Activated CD4-positive, alpha-beta T cell treated with anti-CD3 and anti-CD28 coated beads, Interleukin-2, amount 10 ng/mL, durations not matched to agents 7 days and 5 days (primary cell): Measurements from ENCODE around the gene CREB3L2. TPM values are rescaled to one million over a fixed set of nuclear protein-coding genes. Genes with fewer than 3 reads are reported as not detected.

Experiments used
- CTCF ChIA-PET: fragments of 350-600 bp; sonication (Branson Sonifier 250); formaldehyde crosslinking; loops from one replicate; lab custom pipeline; 2021; ENCODE audit warnings: antibody characterized with exemption; lab: Charles Lee
- POLR2A ChIA-PET: fragments of 350-600 bp; sonication (Branson Sonifier 250); formaldehyde crosslinking; loops from one replicate; lab custom pipeline; 2021; ENCODE audit warnings: antibody characterized with exemption; lab: Charles Lee
- DNase-seq: peaks from one replicate; pipeline ENCODE4 v3.0.0-alpha.2; 2020
- H3K27ac Mint-ChIP-seq: one replicate; pipeline ENCODE4 v1.8.0; 2021; ENCODE audit warnings: mild to moderate bottlenecking, moderate library complexity, mixed read lengths
- H3K27me3 Mint-ChIP-seq: one replicate; pipeline ENCODE4 v1.8.0; 2021; ENCODE audit warnings: mixed read lengths
- H3K36me3 Mint-ChIP-seq: one replicate; pipeline ENCODE4 v1.8.0; 2021; ENCODE audit warnings: low read depth, mixed read lengths
- H3K4me1 Mint-ChIP-seq: one replicate; pipeline ENCODE4 v1.8.0; 2021; ENCODE audit warnings: mixed read lengths
- H3K4me3 Mint-ChIP-seq: one replicate; pipeline ENCODE4 v1.8.0; 2021; ENCODE audit warnings: mild to moderate bottlenecking, moderate library complexity, mixed read lengths
- H3K9me3 Mint-ChIP-seq: one replicate; pipeline ENCODE4 v1.8.0; 2021; ENCODE audit warnings: mixed read lengths
- total RNA-seq, 2 experiments: library from RNA; stranded (reverse); gene quantifications; one replicate each; pipeline ENCODE4 v1.2.3, GENCODE V29; 2021

Gene CREB3L2
- total RNA-seq, 2 experiments from 2014 or later: 23.1 to 25.7 TPM

GRCh38 chr7:137888241-137888640, 113.6 kb downstream of the CREB3L2 start:
- H3K4me3 Mint-ChIP-seq: no peak overlapping the region
- no peaks in the 10 kb centered on the region for H3K9me3 Mint-ChIP-seq
- H3K36me3 Mint-ChIP-seq: peaks cover 18% of the 10 kb centered on the region
- H3K27ac Mint-ChIP-seq: no peak overlapping the region
- POLR2A ChIA-PET: no interaction called here
- H3K4me1 Mint-ChIP-seq: no peaks in the 10 kb centered on the region
- CTCF ChIA-PET: interaction anchor here (0.6 to 1.7 kb wide), 3 partner anchors 9 to 128 kb away, joined by 3 to 5 read pairs (median 5); no protein-coding TSS in a partner anchor
- no peak for DNase-seq
- H3K27me3 Mint-ChIP-seq: no peaks in the 10 kb centered on the region

- CTCF ChIA-PET: no interaction called here
- H3K9me3 Mint-ChIP-seq: no peaks in the 10 kb centered on the region
- H3K27me3 Mint-ChIP-seq: no peaks in the 10 kb centered on the region
- no peak overlapping the region for H3K27ac Mint-ChIP-seq
- no peak overlapping the region for H3K4me3 Mint-ChIP-seq
- no peak for DNase-seq
- POLR2A ChIA-PET: no interaction called here
- peaks cover 6% of the 10 kb centered on the region for H3K4me1 Mint-ChIP-seq
- peaks cover 21% of the 10 kb centered on the region for H3K36me3 Mint-ChIP-seq
Observed at GRCh38 chr7:137886746-137887145, 115.1 kb downstream of the CREB3L2 start.

- peaks cover 23% of the 10 kb centered on the region for H3K36me3 Mint-ChIP-seq
- no peaks in the 10 kb centered on the region for H3K9me3 Mint-ChIP-seq
Observed at GRCh38 chr7:137886281-137886680, 115.6 kb downstream of the CREB3L2 start.

GRCh38 chr7:137885678-137886077, 116.2 kb downstream of the CREB3L2 start:
- Mint-ChIP-seq H3K27ac (no peak overlapping the region), H3K4me3 (no peak overlapping the region), H3K9me3 (no peaks in the 10 kb centered on the region), H3K27me3 (no peaks in the 10 kb centered on the region), H3K4me1 (peaks cover 6% of the 10 kb centered on the region), H3K36me3 (peaks cover 23% of the 10 kb centered on the region)
- ChIA-PET CTCF (interaction anchor here (1.1 kb wide), 1 partner anchor 17 kb away, joined by 3 read pairs; no protein-coding TSS in a partner anchor), POLR2A (no interaction called here)
- no peak for DNase-seq

More at GRCh38 chr7:137886281-137886680, 115.6 kb downstream of the CREB3L2 start:
- POLR2A ChIA-PET: no interaction called here
- H3K4me1 Mint-ChIP-seq: peaks cover 6% of the 10 kb centered on the region
- H3K4me3 Mint-ChIP-seq: no peak overlapping the region
- no peaks in the 10 kb centered on the region for H3K27me3 Mint-ChIP-seq
- no peak overlapping the region for H3K27ac Mint-ChIP-seq
- DNase-seq: no peak
- CTCF ChIA-PET: no interaction called here

- Mint-ChIP-seq H3K27me3 (no peaks in the 10 kb centered on the region), H3K4me3 (no peak overlapping the region), H3K9me3 (no peaks in the 10 kb centered on the region), H3K27ac (no peak overlapping the region), H3K4me1 (peaks cover 6% of the 10 kb centered on the region), H3K36me3 (peaks cover 28% of the 10 kb centered on the region)
- ChIA-PET POLR2A (no interaction called here), CTCF (interaction anchor here (1.0 to 1.4 kb wide), 2 partner anchors 10 to 126 kb away, joined by 3 to 4 read pairs; no protein-coding TSS in a partner anchor)
- DNase-seq: no peak
Observed at GRCh38 chr7:137882806-137883205, 119.1 kb downstream of the CREB3L2 start.

- H3K9me3 Mint-ChIP-seq: no peaks in the 10 kb centered on the region
- DNase-seq: no peak
- ChIA-PET POLR2A (interaction anchor here (0.9 kb wide), 1 partner anchor 8 kb away, joined by 3 read pairs; no protein-coding TSS in a partner anchor), CTCF (interaction anchor here (1.0 to 1.4 kb wide), 3 partner anchors 11 to 127 kb away, joined by 3 to 4 read pairs (median 4); no protein-coding TSS in a partner anchor)
- peaks cover 6% of the 10 kb centered on the region for H3K4me1 Mint-ChIP-seq
- no peak overlapping the region for H3K27ac Mint-ChIP-seq
- H3K27me3 Mint-ChIP-seq: no peaks in the 10 kb centered on the region
- H3K4me3 Mint-ChIP-seq: no peak overlapping the region
- H3K36me3 Mint-ChIP-seq: peaks cover 28% of the 10 kb centered on the region
Observed at GRCh38 chr7:137882261-137882668, 119.6 kb downstream of the CREB3L2 start.

GRCh38 chr7:137881607-137882260, 120.2 kb downstream of the CREB3L2 start:
- Mint-ChIP-seq H3K4me3 (no peak overlapping the region), H3K4me1 (peaks cover 6% of the 10 kb centered on the region), H3K27me3 (no peaks in the 10 kb centered on the region), H3K27ac (no peak overlapping the region), H3K9me3 (no peaks in the 10 kb centered on the region), H3K36me3 (peaks cover 31% of the 10 kb centered on the region)
- no peak for DNase-seq
- CTCF ChIA-PET: interaction anchor here (1.0 to 1.4 kb wide), 3 partner anchors 11 to 127 kb away, joined by 3 to 4 read pairs (median 4); no protein-coding TSS in a partner anchor
- POLR2A ChIA-PET: interaction anchor here (0.9 kb wide), 1 partner anchor 9 kb away, joined by 3 read pairs; no protein-coding TSS in a partner anchor

GRCh38 chr7:137880432-137880831, 121.5 kb downstream of the CREB3L2 start:
- POLR2A ChIA-PET: no interaction called here
- H3K9me3 Mint-ChIP-seq: no peaks in the 10 kb centered on the region
- H3K4me1 Mint-ChIP-seq: peaks cover 6% of the 10 kb centered on the region
- H3K27ac Mint-ChIP-seq: no peak overlapping the region
- DNase-seq: no peak
- H3K4me3 Mint-ChIP-seq: no peak overlapping the region
- H3K36me3 Mint-ChIP-seq: peaks cover 31% of the 10 kb centered on the region
- H3K27me3 Mint-ChIP-seq: no peaks in the 10 kb centered on the region
- CTCF ChIA-PET: interaction anchor here (0.9 kb wide), 1 partner anchor 121 kb away, joined by 3 read pairs; no protein-coding TSS in a partner anchor

- POLR2A ChIA-PET: no interaction called here
- Mint-ChIP-seq H3K9me3 (no peaks in the 10 kb centered on the region), H3K27ac (no peak overlapping the region), H3K4me3 (no peak overlapping the region), H3K27me3 (no peaks in the 10 kb centered on the region), H3K4me1 (peaks cover 6% of the 10 kb centered on the region), H3K36me3 (peaks cover 28% of the 10 kb centered on the region)
- CTCF ChIA-PET: interaction anchor here (0.6 to 1.4 kb wide), 4 partner anchors 9 to 994 kb away, joined by 3 to 5 read pairs (median 3); no protein-coding TSS in a partner anchor
- DNase-seq: no peak
Observed at GRCh38 chr7:137879357-137880158, 122.3 kb downstream of the CREB3L2 start.

GRCh38 chr7:137878333-137878961, 123.4 kb downstream of the CREB3L2 start:
- ChIA-PET CTCF (interaction anchor here (1.4 kb wide), 2 partner anchors 10 to 63 kb away, joined by 3 to 5 read pairs; no protein-coding TSS in a partner anchor), POLR2A (no interaction called here)
- H3K36me3 Mint-ChIP-seq: peaks cover 25% of the 10 kb centered on the region
- H3K27ac Mint-ChIP-seq: no peak overlapping the region
- DNase-seq: no peak
- H3K4me3 Mint-ChIP-seq: no peak overlapping the region
- H3K4me1 Mint-ChIP-seq: peaks cover 10% of the 10 kb centered on the region
- no peaks in the 10 kb centered on the region for H3K9me3 Mint-ChIP-seq
- no peaks in the 10 kb centered on the region for H3K27me3 Mint-ChIP-seq

GRCh38 chr7:137877027-137877675, 124.7 kb downstream of the CREB3L2 start:
- H3K36me3 Mint-ChIP-seq: peaks cover 20% of the 10 kb centered on the region
- no peak for DNase-seq
- no peak overlapping the region for H3K27ac Mint-ChIP-seq
- ChIA-PET CTCF (interaction anchor here (0.7 kb wide), 1 partner anchor 94 kb away, joined by 3 read pairs; no protein-coding TSS in a partner anchor), POLR2A (no interaction called here)
- no peak overlapping the region for H3K4me3 Mint-ChIP-seq
- H3K4me1 Mint-ChIP-seq: peaks cover 6% of the 10 kb centered on the region
- H3K9me3 Mint-ChIP-seq: no peaks in the 10 kb centered on the region
- no peaks in the 10 kb centered on the region for H3K27me3 Mint-ChIP-seq

- Mint-ChIP-seq H3K9me3 (no peaks in the 10 kb centered on the region), H3K36me3 (peaks cover 12% of the 10 kb centered on the region), H3K27ac (no peak overlapping the region), H3K27me3 (no peaks in the 10 kb centered on the region), H3K4me1 (peaks cover 5% of the 10 kb centered on the region), H3K4me3 (no peak overlapping the region)
- DNase-seq: no peak
- POLR2A ChIA-PET: no interaction called here
- CTCF ChIA-PET: no interaction called here
Observed at GRCh38 chr7:137875746-137876145, 126.1 kb downstream of the CREB3L2 start.
